AG04449 (cell line): ENCODE data around the gene PRRX2.

Experiments used
- CTCF ChIA-PET: fragments of 350-600 bp; formaldehyde crosslinking; extraction: SDS; loops from one replicate; lab custom pipeline; 2021; ENCODE audit warnings: antibody characterized with exemption; lab: Yijun Ruan, JAX
- POLR2A ChIA-PET: fragments of 400-600, 350-600 bp; formaldehyde crosslinking; extraction: SDS; loops from one replicate; lab custom pipeline; 2020; ENCODE audit warnings: antibody characterized with exemption, inconsistent platforms; lab: Yijun Ruan, JAX
- DNase-seq: peaks from one replicate; pipeline ENCODE4 v3.0.0-alpha.2; 2010; ENCODE audit warnings: low read depth, low spot score
- H3K4me3 ChIP-seq: 2 replicates; pipeline ENCODE4 v1.5.1; 2011; ENCODE audit warnings: low read depth, mild to moderate bottlenecking, control low read depth, low read length
- CTCF ChIP-seq: IDR thresholded peaks from one replicate; pipeline ENCODE4 v1.5.1; 2011; ENCODE audit warnings: mild to moderate bottlenecking, moderate library complexity, low read length, control low read depth, inconsistent platforms; ENCODE audit not compliant: insufficient read depth; ENCODE audit errors: missing control alignments

PRRX2 gene

GRCh38 chr9:129701549-129701948 lies 36.1 kb downstream of the PRRX2 start:
- CTCF ChIA-PET = interaction anchor here (1.3 to 3.7 kb wide), 5 partner anchors 11 to 81 kb away, joined by 3 to 21 read pairs (median 10); no protein-coding TSS in a partner anchor
- POLR2A ChIA-PET = interaction anchor here (1.1 kb wide), 1 partner anchor 11 kb away, joined by 3 read pairs; no protein-coding TSS in a partner anchor
- DNase-seq = no peak
- no peak for TF ChIP-seq CTCF
- H3K4me3 ChIP-seq = no peak overlapping the region

- peak; percentile 91 for DNase-seq
- no peak for TF ChIP-seq CTCF
- ChIA-PET CTCF (interaction anchor here (1.1 to 3.7 kb wide), 8 partner anchors 10 to 82 kb away, joined by 3 to 21 read pairs (median 6); partner anchors contain the start of gene ASB6), POLR2A (interaction anchor here (0.9 to 1.2 kb wide), 2 partner anchors 10 to 74 kb away, joined by 3 to 5 read pairs; no protein-coding TSS in a partner anchor)
- no peak overlapping the region for H3K4me3 ChIP-seq
Observed at GRCh38 chr9:129702589-129703520, 37.4 kb downstream of the PRRX2 start.

- TF ChIP-seq CTCF = no peak
- ChIA-PET CTCF (interaction anchor here (1.0 to 3.7 kb wide), 7 partner anchors 9 to 81 kb away, joined by 3 to 21 read pairs (median 5); partner anchors contain the start of gene ASB6), POLR2A (interaction anchor here (1.2 kb wide), 1 partner anchor 74 kb away, joined by 3 read pairs; no protein-coding TSS in a partner anchor)
- H3K4me3 ChIP-seq = peak overlapping the region; percentile 27
- peak; percentile 36 for DNase-seq
Observed at GRCh38 chr9:129703667-129704355, 38.4 kb downstream of the PRRX2 start.

GRCh38 chr9:129704807-129705206 lies 39.4 kb downstream of the PRRX2 start:
- POLR2A ChIA-PET = no interaction called here
- CTCF ChIA-PET = interaction anchor here (0.7 to 3.7 kb wide), 6 partner anchors 8 to 86 kb away, joined by 3 to 21 read pairs (median 4); no protein-coding TSS in a partner anchor
- DNase-seq = no peak
- no peak for TF ChIP-seq CTCF
- H3K4me3 ChIP-seq = no peak overlapping the region

GRCh38 chr9:129708793-129709192 lies 43.3 kb downstream of the PRRX2 start:
- DNase-seq = no peak
- H3K4me3 ChIP-seq = no peak overlapping the region
- ChIA-PET CTCF (interaction anchor here (1.5 to 6.7 kb wide), 2 partner anchors 18 to 73 kb away, joined by 3 to 57 read pairs; no protein-coding TSS in a partner anchor), POLR2A (no interaction called here)
- TF ChIP-seq CTCF = no peak
